ENCODE measurements around the gene TMEM132D.

GRCh38 chr12:129619271-129619670 is 284.6 kb downstream of the TMEM132D start:
- TF ChIP-seq GLI2 (tag by site-specific recombination; IDR thresholded peaks at IDR 0.05; ENCODE audit: borderline replicate concordance, low read depth) (no peak), CTCF (tag by site-specific recombination; IDR thresholded peaks at IDR 0.05) (no peak), MYNN (tag by site-specific recombination; IDR thresholded peaks at IDR 0.05; ENCODE audit: borderline replicate concordance) (no peak), ZSCAN30 (tag by site-specific recombination; IDR thresholded peaks at IDR 0.05) (no peak), ZFP69B (tag by site-specific recombination; IDR thresholded peaks at IDR 0.05) (no peak), ZBTB49 (tag by site-specific recombination; IDR thresholded peaks at IDR 0.05; ENCODE audit: low read depth) (no peak), SCRT2 (tag by site-specific recombination; IDR thresholded peaks at IDR 0.05) (no peak), ZNF423 (tag by site-specific recombination; IDR thresholded peaks at IDR 0.05) (no peak), PBX3 (CRISPR knock-in tag; IDR thresholded peaks at IDR 0.05) (no peak), ZNF549 (tag by site-specific recombination; IDR thresholded peaks at IDR 0.05) (no peak), ZNF473 (tag by site-specific recombination; IDR thresholded peaks at IDR 0.05) (no peak), ZNF266 (tag by site-specific recombination; IDR thresholded peaks at IDR 0.05; ENCODE audit: low read depth) (no peak)

All from HEK293 (cell line).